Endothelial cell of umbilical vein (primary cell): Measurements from ENCODE around the gene DRD4. TPM values are rescaled to one million over a fixed set of nuclear protein-coding genes. Genes with fewer than 3 reads are reported as not detected.

Experiments
- BruUV-seq: library from RNA; stranded (reverse); fragments of 400-500 nt; replicated peaks from 2 replicates; lab custom pipeline; 2021; lab: Mats Ljungman, UMichigan
- CTCF ChIA-PET: fragments of 300-600, 350-600 bp; sonication (Branson Sonifier 250); formaldehyde crosslinking; loops from one replicate; lab custom pipeline; 2021; ENCODE audit warnings: antibody characterized with exemption, inconsistent platforms; lab: Charles Lee
- POLR2A ChIA-PET: fragments of 300-600, 350-600 bp; sonication (Branson Sonifier 250); formaldehyde crosslinking; loops from one replicate; lab custom pipeline; 2021; ENCODE audit warnings: antibody characterized with exemption, inconsistent platforms; lab: Charles Lee
- DNase-seq: peaks from one replicate; pipeline ENCODE4 v3.0.0-alpha.2; 2011; ENCODE audit warnings: low read depth, low spot score
- FAIRE-seq: peaks from 2 replicates; lab custom pipeline; 2011; peaks lifted over from hg19 to GRCh38; lab: Jason Lieb, UNC
- H2AFZ ChIP-seq: 2 replicates; pipeline ENCODE4 v1.6.0; 2012; ENCODE audit warnings: low read depth, low read length, control low read depth, inconsistent platforms
- H3K27ac ChIP-seq: 2 replicates; pipeline ENCODE4 v1.5.1; 2011; ENCODE audit warnings: low read depth, mild to moderate bottlenecking, control low read depth, low read length, moderate library complexity; ENCODE audit not compliant: insufficient read depth
- H3K27me3 ChIP-seq, 2 experiments: 2 replicates each; pipeline versions ENCODE4 v1.6.0 to v1.6.1; 2011; ENCODE audit warnings: low read length in 2 of 2, mixed read lengths in 1 of 2; ENCODE audit not compliant: control insufficient read depth in 2 of 2, insufficient read depth in 2 of 2
- H3K36me3 ChIP-seq, 2 experiments: 2 replicates in 1 of 2; 3 replicates in 1 of 2; pipeline ENCODE4 v1.5.1; 2011; ENCODE audit warnings: low read length in 2 of 2, mild to moderate bottlenecking in 1 of 2, moderate library complexity in 1 of 2; ENCODE audit not compliant: control insufficient read depth in 2 of 2, insufficient read depth in 2 of 2; ENCODE audit errors: extremely low read depth in 1 of 2
- H3K4me1 ChIP-seq: 3 replicates; pipeline ENCODE4 v1.5.1; 2011; ENCODE audit warnings: mild to moderate bottlenecking, low read length; ENCODE audit not compliant: control insufficient read depth, insufficient read depth; ENCODE audit errors: extremely low read depth
- H3K4me2 ChIP-seq: 2 replicates; pipeline ENCODE4 v1.6.1; 2011; ENCODE audit warnings: low read length, control low read depth, mixed read lengths; ENCODE audit not compliant: insufficient read depth
- H3K4me3 ChIP-seq, 3 experiments: fragments of 200-600 bp in 1 of 3; sonication (generic), shearing (Covaris generic) in 1 of 3; replicated peaks in 1 of 3; 2 replicates each; pipeline ENCODE4 v1.5.1; 2011 to 2016; ENCODE audit warnings: control low read depth in 3 of 3, low read length in 3 of 3, mild to moderate bottlenecking in 2 of 3, inconsistent platforms in 1 of 3, low read depth in 1 of 3, moderate library complexity in 1 of 3; ENCODE audit not compliant: insufficient read depth in 1 of 3
- H3K79me2 ChIP-seq: 2 replicates; pipeline ENCODE4 v1.6.0; 2012; ENCODE audit warnings: low read length, inconsistent platforms; ENCODE audit not compliant: control insufficient read depth, insufficient read depth
- H3K9ac ChIP-seq: replicated peaks from 2 replicates; pipeline ENCODE3; 2011; ENCODE audit warnings: low read length, control low read depth; ENCODE audit not compliant: insufficient read depth; ENCODE audit errors: extremely low read depth
- H3K9me1 ChIP-seq: replicated peaks from 3 replicates; pipeline ENCODE4 v1.6.0; 2011; ENCODE audit warnings: mild to moderate bottlenecking, low read length; ENCODE audit not compliant: control insufficient read depth, insufficient read depth; ENCODE audit errors: extremely low read depth
- H3K9me3 ChIP-seq: replicated peaks from 2 replicates; pipeline ENCODE4 v1.5.1; 2012; ENCODE audit warnings: low read length, inconsistent platforms; ENCODE audit not compliant: control insufficient read depth, insufficient read depth
- H4K20me1 ChIP-seq: replicated peaks from 2 replicates; pipeline ENCODE3; 2011; ENCODE audit warnings: mild to moderate bottlenecking, low read length; ENCODE audit not compliant: control insufficient read depth, insufficient read depth; ENCODE audit errors: extremely low read depth
- CTCF ChIP-seq, 2 donors: IDR thresholded peaks; 1 replicate in 1 of 2; 2 replicates in 1 of 2; pipeline ENCODE4 v1.5.1; 2011; ENCODE audit warnings: low read length in 2 of 2, mild to moderate bottlenecking in 2 of 2, moderate library complexity in 2 of 2, control low read depth in 1 of 2, inconsistent platforms in 1 of 2, low read depth in 1 of 2; ENCODE audit not compliant: insufficient read depth in 1 of 2; ENCODE audit errors: extremely low read depth in 1 of 2
- EZH2 ChIP-seq: IDR thresholded peaks from 2 replicates; pipeline ENCODE4 v1.6.1; 2012; ENCODE audit warnings: borderline replicate concordance, low read depth, mild to moderate bottlenecking, moderate library complexity, low read length, inconsistent platforms; ENCODE audit not compliant: severe bottlenecking
- FOS ChIP-seq: IDR thresholded peaks from 2 replicates; pipeline ENCODE4 v1.6.1; 2011; ENCODE audit warnings: mild to moderate bottlenecking, low read length, moderate library complexity, borderline replicate concordance; ENCODE audit not compliant: insufficient read depth
- GATA2 ChIP-seq: IDR thresholded peaks from 2 replicates; pipeline ENCODE4 v1.7.0; 2011; ENCODE audit warnings: low read depth, mild to moderate bottlenecking, moderate library complexity, mixed read lengths, low read length; ENCODE audit not compliant: insufficient read length, insufficient read depth
- JUN ChIP-seq: IDR thresholded peaks from 2 replicates; pipeline ENCODE4 v1.6.1; 2011; ENCODE audit warnings: borderline replicate concordance, low read depth; ENCODE audit not compliant: insufficient read length, insufficient read depth
- MAX ChIP-seq: IDR thresholded peaks from 2 replicates; pipeline ENCODE4 v1.6.1; 2011; ENCODE audit not compliant: insufficient read depth, insufficient read length
- MYC ChIP-seq: IDR thresholded peaks from one replicate; pipeline ENCODE4 v1.6.1; 2011; ENCODE audit warnings: mild to moderate bottlenecking, low read depth, low read length
- POLR2A ChIP-seq: IDR thresholded peaks from 2 replicates; pipeline ENCODE4 v1.6.1; 2012; ENCODE audit warnings: low read depth, mild to moderate bottlenecking, control low read depth, low read length
- POLR2AphosphoS5 ChIP-seq: IDR thresholded peaks from 2 replicates; pipeline ENCODE4 v1.6.1; 2012; ENCODE audit warnings: low read depth, mild to moderate bottlenecking, control low read depth, low read length, moderate library complexity; ENCODE audit not compliant: insufficient read depth
- dilution Hi-C: fragments of 300-500 bp; cut with MboI; formaldehyde crosslinking; loops from one replicate; pipeline ENCODE4 v1.15.0; 2019; ENCODE audit warnings: low sequenced_read_pairs; ENCODE audit not compliant: extremely low pct_ligation_motif_present
- intact Hi-C: fragments of 100-400 bp; cut with micrococcal nuclease; formaldehyde crosslinking; loops from one replicate; pipeline ENCODE4 v1.10.0; 2022
- polyA plus RNA-seq, 4 experiments: library from polyadenylated mRNA; depleted of rRNA in 3 of 4; stranded (reverse) in 3 of 4; unstranded in 1 of 4; fragments of >200 nt; gene quantifications; 2 replicates each; pipeline versions ENCODE4 v1.2.1 to v1.2.3, GENCODE V29; 2011 to 2012; ENCODE audit warnings: missing spikeins in 1 of 4
- total RNA-seq: library from RNA; stranded (reverse); gene quantifications from 2 replicates; pipeline ENCODE4 v1.2.3, GENCODE V29; 2021

The DRD4 gene
- total and polyA plus RNA-seq, 2 donors (not counting 3 experiments of a cell fraction or from before 2014, with no cell fraction given) = 0.24 TPM; not detected in 1

DNA sequence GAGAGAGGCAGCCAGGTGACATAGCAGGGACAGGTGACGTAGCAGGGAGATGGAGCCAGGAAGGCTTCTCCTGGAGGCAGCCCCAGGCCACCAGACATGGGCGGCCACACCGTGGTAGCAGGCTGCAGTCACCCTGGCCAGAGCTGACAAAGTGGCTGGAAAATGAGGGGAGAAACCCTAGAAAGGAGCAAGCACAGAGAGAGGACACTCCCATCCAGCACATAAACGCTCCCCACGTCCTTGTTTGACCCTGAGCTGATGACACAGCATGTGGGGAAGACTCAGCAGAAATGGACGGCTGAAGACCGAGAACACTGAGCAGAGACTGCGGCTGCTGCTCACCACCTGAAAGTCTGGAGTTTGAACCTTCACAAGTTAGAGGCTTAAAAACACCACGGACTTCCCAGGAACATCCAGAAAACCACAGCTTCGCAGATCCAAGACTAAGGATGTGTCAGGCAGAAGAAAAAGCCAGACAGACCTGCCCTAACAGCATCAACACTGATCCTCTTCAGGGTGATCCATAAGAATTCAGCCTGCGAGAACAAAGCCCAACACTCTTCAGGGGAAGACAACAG, 28.7 kb downstream of the DRD4 start:
- no peaks in the 10 kb centered on the region for H3K9me1 ChIP-seq
- no peaks in the 10 kb centered on the region for H3K79me2 ChIP-seq
- no peak overlapping the region for H3K9ac ChIP-seq
- no peaks in the 10 kb centered on the region for H3K27me3 ChIP-seq
- intact Hi-C loops = no loop called here
- H3K4me2 ChIP-seq = no peak overlapping the region
- DNase-seq (no peak), FAIRE-seq (no peak)
- ChIA-PET CTCF (interaction anchor here (1.0 to 1.6 kb wide), 3 partner anchors 8 to 57 kb away, joined by 3 to 4 read pairs (median 4); partner anchors contain the start of gene TMEM80), POLR2A (no interaction called here)
- H3K4me3 ChIP-seq = no peak overlapping the region
- no peaks in the 10 kb centered on the region for H4K20me1 ChIP-seq
- H3K9me3 ChIP-seq = no peaks in the 10 kb centered on the region
- no TSS peak for BruUV-seq
- H2AFZ ChIP-seq = no peak overlapping the region
- TF ChIP-seq EZH2 = no peak
- no peak for TF ChIP-seq MAX
- TF ChIP-seq GATA2 = no peak
- no peak for TF ChIP-seq JUN
- TF ChIP-seq MYC = no peak
- TF ChIP-seq POLR2A = no peak
- no peak for TF ChIP-seq POLR2AphosphoS5
- no peak for TF ChIP-seq CTCF (IDR thresholded peaks at IDR 0.05; ENCODE audit: extremely low read depth in 1 of 2, insufficient read depth in 1 of 2, low read depth in 1 of 2, low read length in 2 of 2)
- no peak for TF ChIP-seq FOS
- no peaks in the 10 kb centered on the region for H3K4me1 ChIP-seq
- dilution Hi-C loops = no loop called here
- no peak overlapping the region for H3K27ac ChIP-seq
- peaks cover 2 to 15% of the 10 kb centered on the region in 2 experiments for H3K36me3 ChIP-seq
